Measurements from ENCODE around the gene CELF2.

The CELF2 gene

DNA sequence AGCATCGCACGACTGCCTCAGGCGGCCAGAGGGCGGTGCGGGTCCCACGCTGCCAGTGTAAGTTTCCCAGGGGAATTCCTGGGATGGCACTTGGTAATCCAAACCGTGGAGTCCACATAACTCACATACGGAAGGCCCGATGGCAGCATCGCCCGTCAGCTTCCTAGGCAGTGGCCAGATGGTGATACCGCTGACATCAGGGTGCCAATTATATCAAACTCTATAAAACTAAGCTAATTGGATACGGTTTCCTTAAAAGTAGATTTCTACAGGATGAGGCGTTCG lies 189.8 kb downstream of the CELF2 start:
- POLR2A ChIA-PET = no interaction called here
- DNase-seq (ENCODE audit: extremely low spot score) = no peak
- TF ChIP-seq, protein P1, sequence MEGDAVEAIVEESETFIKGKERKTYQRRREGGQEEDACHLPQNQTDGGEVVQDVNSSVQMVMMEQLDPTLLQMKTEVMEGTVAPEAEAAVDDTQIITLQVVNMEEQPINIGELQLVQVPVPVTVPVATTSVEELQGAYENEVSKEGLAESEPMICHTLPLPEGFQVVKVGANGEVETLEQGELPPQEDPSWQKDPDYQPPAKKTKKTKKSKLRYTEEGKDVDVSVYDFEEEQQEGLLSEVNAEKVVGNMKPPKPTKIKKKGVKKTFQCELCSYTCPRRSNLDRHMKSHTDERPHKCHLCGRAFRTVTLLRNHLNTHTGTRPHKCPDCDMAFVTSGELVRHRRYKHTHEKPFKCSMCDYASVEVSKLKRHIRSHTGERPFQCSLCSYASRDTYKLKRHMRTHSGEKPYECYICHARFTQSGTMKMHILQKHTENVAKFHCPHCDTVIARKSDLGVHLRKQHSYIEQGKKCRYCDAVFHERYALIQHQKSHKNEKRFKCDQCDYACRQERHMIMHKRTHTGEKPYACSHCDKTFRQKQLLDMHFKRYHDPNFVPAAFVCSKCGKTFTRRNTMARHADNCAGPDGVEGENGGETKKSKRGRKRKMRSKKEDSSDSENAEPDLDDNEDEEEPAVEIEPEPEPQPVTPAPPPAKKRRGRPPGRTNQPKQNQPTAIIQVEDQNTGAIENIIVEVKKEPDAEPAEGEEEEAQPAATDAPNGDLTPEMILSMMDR (IDR thresholded peaks at IDR 0.05; ENCODE audit: control extremely low read depth, extremely low read depth, low read depth, missing control alignments) = no peak
- CTCF ChIA-PET = interaction anchor here (0.9 to 2.8 kb wide), 4 partner anchors 15 to 63 kb away, joined by 3 to 9 read pairs (median 6); no protein-coding TSS in a partner anchor

DNA sequence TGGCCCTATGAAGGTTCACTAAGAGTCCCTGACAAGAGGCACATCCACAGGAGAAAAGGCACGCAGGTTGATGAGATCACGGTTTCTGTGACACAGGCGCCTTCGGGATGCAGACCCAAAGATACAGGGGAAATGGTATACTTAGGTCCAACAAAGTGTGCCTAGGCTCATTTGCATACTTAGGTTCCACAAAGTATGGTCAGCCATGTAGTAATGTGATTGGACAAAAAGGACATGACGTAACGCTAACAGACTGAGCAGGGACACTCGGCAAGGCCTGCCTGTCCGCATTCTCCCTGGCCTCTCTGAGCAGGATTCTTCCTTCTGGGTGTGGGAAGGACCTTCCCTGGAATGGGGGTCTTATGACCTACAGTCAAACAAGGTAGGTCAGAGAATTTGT lies 190.6 kb downstream of the CELF2 start:
- POLR2A ChIA-PET = no interaction called here
- no peak for DNase-seq (ENCODE audit: extremely low spot score)
- CTCF ChIA-PET = interaction anchor here (0.9 to 1.1 kb wide), 3 partner anchors 35 to 62 kb away, joined by 3 read pairs; no protein-coding TSS in a partner anchor
- TF ChIP-seq, protein P1 (IDR thresholded peaks at IDR 0.05; ENCODE audit: control extremely low read depth, extremely low read depth, low read depth, missing control alignments) = no peak

DNA sequence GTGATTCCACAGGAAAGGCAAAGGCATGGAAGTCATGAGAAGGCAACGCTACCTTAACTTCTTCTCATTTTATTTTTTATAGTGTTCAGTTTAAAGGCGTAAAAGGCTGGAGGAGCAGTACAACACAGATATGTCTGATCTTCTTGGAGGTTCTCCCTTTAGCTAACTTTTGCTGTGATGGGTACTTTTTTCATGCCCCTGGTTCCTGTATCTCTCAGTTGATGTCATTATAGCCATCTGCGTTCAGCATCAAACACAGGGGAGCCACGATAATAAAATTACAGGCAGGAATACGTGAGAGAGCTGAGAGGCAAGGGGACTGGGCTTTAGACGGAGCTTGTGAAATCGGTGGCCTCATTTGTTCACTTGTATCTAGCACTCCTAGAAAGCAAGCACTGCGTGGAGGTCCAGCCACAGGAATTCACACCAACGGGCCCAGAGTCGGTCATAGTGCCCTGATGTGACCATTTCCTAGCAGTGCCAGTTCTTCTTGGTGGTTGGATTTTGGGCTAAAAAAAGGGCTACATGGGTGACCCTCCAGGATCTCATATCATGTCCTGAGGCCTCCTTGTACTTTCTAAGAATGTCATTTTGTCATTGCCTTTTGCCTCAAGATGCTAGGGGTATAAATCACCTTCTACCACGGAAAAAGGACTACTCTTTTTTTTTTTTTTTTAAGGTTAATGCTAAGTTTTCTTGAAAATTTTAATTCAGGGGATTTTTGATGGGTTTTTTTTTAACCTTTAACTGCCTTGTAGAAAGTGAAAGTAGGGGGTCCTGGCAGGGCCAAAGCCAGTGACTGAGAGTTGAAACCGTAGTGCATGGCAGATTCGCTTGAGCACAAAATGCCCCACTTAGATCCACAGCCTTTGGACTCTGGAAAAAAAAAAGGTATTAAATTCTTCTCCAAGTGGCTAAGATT lies 191.5 kb downstream of the CELF2 start:
- DNase-seq (ENCODE audit: extremely low spot score) = peak; percentile 58
- TF ChIP-seq, protein P1 (IDR thresholded peaks at IDR 0.05; ENCODE audit: control extremely low read depth, extremely low read depth, low read depth, missing control alignments) = no peak
- ChIA-PET POLR2A (interaction anchor here (1.9 to 2.1 kb wide), 2 partner anchors 17 to 34 kb away, joined by 4 to 6 read pairs; no protein-coding TSS in a partner anchor), CTCF (interaction anchor here (0.7 to 2.1 kb wide), 9 partner anchors 10 to 63 kb away, joined by 3 to 13 read pairs (median 4); no protein-coding TSS in a partner anchor)

DNA sequence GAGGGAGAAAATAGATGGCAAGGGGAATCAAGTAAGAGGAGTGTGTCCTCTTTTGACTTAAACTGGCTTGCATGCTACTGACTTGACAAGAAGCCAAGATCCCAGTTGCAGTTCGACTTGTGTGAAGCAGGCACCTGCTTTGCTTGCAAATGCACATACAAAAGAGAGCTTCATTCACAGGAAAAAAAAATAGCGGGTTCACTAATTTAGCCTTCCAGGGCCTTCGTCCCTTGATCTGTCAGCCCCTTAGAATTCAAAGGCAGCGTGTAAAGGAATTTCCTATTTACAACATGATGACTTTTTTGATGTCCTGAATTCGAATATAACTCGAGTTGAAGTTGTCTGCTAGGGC lies 192.1 kb downstream of the CELF2 start:
- no peak for DNase-seq (ENCODE audit: extremely low spot score)
- ChIA-PET POLR2A (interaction anchor here (1.9 to 2.1 kb wide), 2 partner anchors 17 to 33 kb away, joined by 4 to 6 read pairs; no protein-coding TSS in a partner anchor), CTCF (interaction anchor here (0.7 to 2.1 kb wide), 11 partner anchors 9 to 63 kb away, joined by 3 to 13 read pairs (median 4); no protein-coding TSS in a partner anchor)
- TF ChIP-seq, protein P1 (IDR thresholded peaks at IDR 0.05; ENCODE audit: control extremely low read depth, extremely low read depth, low read depth, missing control alignments) = no peak

DNA sequence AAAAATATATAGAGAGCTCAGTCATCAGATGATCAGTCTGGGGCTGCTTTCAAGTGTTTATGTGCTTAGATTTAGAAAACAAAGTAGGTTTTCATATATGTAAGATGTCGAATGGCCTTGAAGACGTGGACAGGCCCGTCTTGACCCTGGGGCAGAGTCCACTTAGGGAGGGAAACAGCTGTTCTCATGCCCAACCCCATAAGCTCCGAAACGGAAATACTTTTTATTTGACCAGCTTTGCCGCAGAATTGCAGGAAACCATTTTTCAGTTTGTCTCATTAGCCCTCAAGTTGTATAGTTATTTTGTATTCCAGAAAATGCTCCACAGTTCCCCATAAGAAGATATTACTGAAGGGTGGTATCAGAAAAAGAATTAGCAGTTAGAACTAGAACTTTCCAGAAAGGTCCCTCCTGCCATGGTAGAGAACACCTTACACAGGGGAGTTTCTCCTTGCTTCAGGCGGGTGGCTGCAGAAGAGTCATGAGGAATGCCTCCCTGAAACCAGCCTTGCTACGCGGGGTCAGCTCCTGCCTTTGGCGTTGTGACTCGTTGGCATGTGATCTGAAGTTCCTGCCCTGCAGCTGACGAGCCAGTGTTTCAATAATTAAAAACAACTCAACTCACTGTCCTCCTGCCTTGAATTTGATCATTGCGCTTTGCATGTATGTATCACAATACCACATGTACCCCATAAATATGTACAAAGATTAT lies 192.7 kb downstream of the CELF2 start:
- TF ChIP-seq, protein P1 (IDR thresholded peaks at IDR 0.05; ENCODE audit: control extremely low read depth, extremely low read depth, low read depth, missing control alignments) = no peak
- ChIA-PET CTCF (interaction anchor here (0.7 to 2.1 kb wide), 11 partner anchors 9 to 62 kb away, joined by 3 to 13 read pairs (median 4); no protein-coding TSS in a partner anchor), POLR2A (interaction anchor here (1.9 to 2.1 kb wide), 2 partner anchors 16 to 33 kb away, joined by 4 to 6 read pairs; no protein-coding TSS in a partner anchor)
- no peak for DNase-seq (ENCODE audit: extremely low spot score)

All from GM10248 (cell line).